GM19395 (cell line): ENCODE results near the gene MAEA.

Source experiments
- ATAC-seq: cut with Tn5 transposase; IDR thresholded peaks from one replicate; pipeline ENCODE4 v1.9.1; 2021; ENCODE audit warnings: mild to moderate bottlenecking, moderate library complexity; ENCODE audit not compliant: unreplicated experiment

The MAEA gene

GRCh38 chr4:1289207-1290164 lies at the start of gene MAEA:
Gene MAEA (plus strand): TSS chr4:1289891. CDS start chr4:1289914, 23 bp downstream.
- ATAC-seq: peak; percentile 94

- no peak for ATAC-seq
These were observed 49.8 kb upstream of the MAEA start for GRCh38 chr4:1239950-1240307.

- no peak for ATAC-seq
These were observed 48.8 kb upstream of the MAEA start for GRCh38 chr4:1240721-1241465.

- no peak for ATAC-seq
These were observed 48.2 kb upstream of the MAEA start for GRCh38 chr4:1241466-1241935.

GRCh38 chr4:1241936-1242505 lies 47.7 kb upstream of the MAEA start:
- no peak for ATAC-seq

- ATAC-seq: no peak
These were observed 46.9 kb upstream of the MAEA start for GRCh38 chr4:1242506-1243450.

- ATAC-seq: no peak
These were observed 46.1 kb upstream of the MAEA start for GRCh38 chr4:1243451-1244080.

- ATAC-seq: no peak
These were observed 45.4 kb upstream of the MAEA start for GRCh38 chr4:1244081-1244977.

- no peak for ATAC-seq
These were observed 44.7 kb upstream of the MAEA start for GRCh38 chr4:1244978-1245471.

GRCh38 chr4:1245481-1246051 lies 44.1 kb upstream of the MAEA start:
- ATAC-seq: no peak

- no peak for ATAC-seq
These were observed 43.4 kb upstream of the MAEA start for GRCh38 chr4:1246111-1246881.

- no peak for ATAC-seq
These were observed 42.5 kb upstream of the MAEA start for GRCh38 chr4:1246901-1247863.

GRCh38 chr4:1247864-1248244 lies 41.8 kb upstream of the MAEA start:
- peak; percentile 16 for ATAC-seq

GRCh38 chr4:1248245-1249147 lies 41.2 kb upstream of the MAEA start, which contains the start of gene CTBP1:
Gene CTBP1 (minus strand): TSS chr4:1249130. CDS start chr4:1241331, 7,799 bp downstream.
- ATAC-seq: peak; percentile 39

GRCh38 chr4:1249148-1249730 lies 40.5 kb upstream of the MAEA start:
- ATAC-seq: peak; percentile 48
